ENCODE measurements around the gene LDLRAD4. TPM values are rescaled to one million over a fixed set of nuclear protein-coding genes. Genes with fewer than 3 reads are reported as not detected.

The LDLRAD4 gene
- total RNA-seq, 4 donors from 2014 or later, result 14.0 to 36.9 (median 29.3) TPM

DNA sequence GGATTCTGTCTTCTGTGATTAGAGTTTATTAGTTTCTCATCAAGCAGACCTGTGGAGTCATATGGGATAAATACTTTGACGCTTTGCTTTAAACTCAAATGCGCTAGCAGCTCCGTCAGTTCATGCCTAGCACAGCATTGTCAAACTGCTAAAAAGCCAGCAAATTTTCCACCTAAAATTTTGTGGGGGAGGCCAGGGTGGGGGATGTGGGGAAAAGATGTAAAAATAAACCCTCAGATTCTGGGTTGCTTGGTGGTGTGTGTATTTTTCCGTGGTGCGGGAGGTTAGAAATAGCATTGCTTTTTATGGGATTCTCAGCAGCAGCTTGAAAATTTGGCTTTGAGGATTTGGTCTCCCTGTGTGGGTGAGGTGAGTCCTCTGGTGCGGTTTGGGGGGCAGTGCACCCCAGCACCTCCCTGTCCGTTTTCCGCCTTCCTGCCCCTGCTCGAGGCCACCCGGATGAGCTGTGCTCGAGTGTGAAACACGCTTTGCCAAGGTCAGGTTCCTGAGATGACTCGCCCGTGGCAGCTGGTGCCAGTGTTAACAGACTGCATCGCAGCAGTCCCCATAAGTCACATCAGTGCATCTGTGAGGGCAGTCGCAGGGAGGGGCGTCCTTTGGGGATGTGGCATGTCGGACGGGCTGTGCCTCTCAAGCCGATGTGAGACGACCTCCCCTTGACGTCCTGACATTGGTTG, 65.9 kb downstream of the LDLRAD4 start:
- H3K36me3 ChIP-seq, result no peaks in the 10 kb centered on the region
- H3K27me3 ChIP-seq, result no peaks in the 10 kb centered on the region
- no peaks in the 10 kb centered on the region for H3K9me3 ChIP-seq
- WGBS, 2 donors, result 50 to 61% methylated on average over 18 to 22 of the region's 22 CpGs
- H3K27ac ChIP-seq, result no peak overlapping the region
- TF ChIP-seq EP300 (IDR thresholded peaks at IDR 0.05) (no peak), POLR2A (IDR thresholded peaks at IDR 0.05) (no peak)
- TF ChIP-seq, protein P1, sequence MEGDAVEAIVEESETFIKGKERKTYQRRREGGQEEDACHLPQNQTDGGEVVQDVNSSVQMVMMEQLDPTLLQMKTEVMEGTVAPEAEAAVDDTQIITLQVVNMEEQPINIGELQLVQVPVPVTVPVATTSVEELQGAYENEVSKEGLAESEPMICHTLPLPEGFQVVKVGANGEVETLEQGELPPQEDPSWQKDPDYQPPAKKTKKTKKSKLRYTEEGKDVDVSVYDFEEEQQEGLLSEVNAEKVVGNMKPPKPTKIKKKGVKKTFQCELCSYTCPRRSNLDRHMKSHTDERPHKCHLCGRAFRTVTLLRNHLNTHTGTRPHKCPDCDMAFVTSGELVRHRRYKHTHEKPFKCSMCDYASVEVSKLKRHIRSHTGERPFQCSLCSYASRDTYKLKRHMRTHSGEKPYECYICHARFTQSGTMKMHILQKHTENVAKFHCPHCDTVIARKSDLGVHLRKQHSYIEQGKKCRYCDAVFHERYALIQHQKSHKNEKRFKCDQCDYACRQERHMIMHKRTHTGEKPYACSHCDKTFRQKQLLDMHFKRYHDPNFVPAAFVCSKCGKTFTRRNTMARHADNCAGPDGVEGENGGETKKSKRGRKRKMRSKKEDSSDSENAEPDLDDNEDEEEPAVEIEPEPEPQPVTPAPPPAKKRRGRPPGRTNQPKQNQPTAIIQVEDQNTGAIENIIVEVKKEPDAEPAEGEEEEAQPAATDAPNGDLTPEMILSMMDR (IDR thresholded peaks at IDR 0.05), result no peak
- no peak overlapping the region for H3K4me3 ChIP-seq
- no peak for DNase-seq (ENCODE audit: low spot score in 2 of 2)
- no peaks in the 10 kb centered on the region for H3K4me1 ChIP-seq

- H3K4me3 ChIP-seq, result no peak overlapping the region
- TF ChIP-seq POLR2A (IDR thresholded peaks at IDR 0.05) (no peak), EP300 (IDR thresholded peaks at IDR 0.05) (no peak)
- TF ChIP-seq, protein P1 (IDR thresholded peaks at IDR 0.05), result no peak
- no peaks in the 10 kb centered on the region for H3K4me1 ChIP-seq
- H3K36me3 ChIP-seq, result no peaks in the 10 kb centered on the region
- no peak for DNase-seq (ENCODE audit: low spot score in 2 of 2)
- no peak overlapping the region for H3K27ac ChIP-seq
- 85 to 87% methylated on average over 4 of the region's 4 CpGs for WGBS, 2 donors
- no peaks in the 10 kb centered on the region for H3K27me3 ChIP-seq
- no peaks in the 10 kb centered on the region for H3K9me3 ChIP-seq
These were observed 67.3 kb downstream of the LDLRAD4 start for GRCh38 chr18:13285874-13286273.

DNA sequence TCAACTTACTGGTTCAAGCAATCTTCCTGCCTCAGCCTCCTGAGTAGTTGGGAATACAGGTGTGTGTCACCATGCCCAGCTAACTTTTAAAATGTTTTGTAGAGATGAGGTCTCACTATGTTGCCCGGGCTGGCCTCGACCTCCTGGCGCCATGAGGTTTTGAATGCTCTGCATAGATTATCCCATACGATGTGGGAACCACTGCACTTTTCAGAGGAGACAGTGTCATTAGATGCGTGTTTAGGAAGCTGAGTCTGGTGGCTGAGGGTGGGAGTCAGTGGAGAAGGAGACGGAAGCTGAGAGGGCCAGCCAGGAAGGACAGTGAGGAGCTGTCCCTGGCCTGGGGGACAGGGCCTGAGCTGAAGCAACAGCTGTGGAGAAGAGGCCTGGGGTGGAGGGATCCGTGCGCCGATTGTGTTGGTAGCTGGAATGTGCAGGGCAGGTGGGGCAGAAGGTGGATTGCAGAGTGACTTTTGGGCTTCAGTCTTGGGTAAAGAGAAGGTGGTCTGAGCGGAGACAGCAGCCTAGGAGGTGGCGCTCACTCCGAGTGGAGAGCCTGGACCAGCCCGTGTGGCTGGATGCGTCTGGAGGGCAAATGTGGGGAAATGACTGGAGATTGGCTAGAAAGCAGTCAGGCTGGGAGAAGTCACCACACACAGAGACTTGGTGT, 68.0 kb downstream of the LDLRAD4 start:
- Histone ChIP-seq H3K27me3 (no peaks in the 10 kb centered on the region), H3K27ac (no peak overlapping the region), H3K9me3 (no peaks in the 10 kb centered on the region), H3K36me3 (no peaks in the 10 kb centered on the region), H3K4me3 (no peak overlapping the region), H3K4me1 (no peaks in the 10 kb centered on the region)
- DNase-seq (ENCODE audit: low spot score in 2 of 2), result no peak
- TF ChIP-seq, protein P1 (IDR thresholded peaks at IDR 0.05), result no peak
- no peak for TF ChIP-seq POLR2A (IDR thresholded peaks at IDR 0.05)
- WGBS, 2 donors, result 95 to 96% methylated on average over 14 of the region's 14 CpGs

DNA sequence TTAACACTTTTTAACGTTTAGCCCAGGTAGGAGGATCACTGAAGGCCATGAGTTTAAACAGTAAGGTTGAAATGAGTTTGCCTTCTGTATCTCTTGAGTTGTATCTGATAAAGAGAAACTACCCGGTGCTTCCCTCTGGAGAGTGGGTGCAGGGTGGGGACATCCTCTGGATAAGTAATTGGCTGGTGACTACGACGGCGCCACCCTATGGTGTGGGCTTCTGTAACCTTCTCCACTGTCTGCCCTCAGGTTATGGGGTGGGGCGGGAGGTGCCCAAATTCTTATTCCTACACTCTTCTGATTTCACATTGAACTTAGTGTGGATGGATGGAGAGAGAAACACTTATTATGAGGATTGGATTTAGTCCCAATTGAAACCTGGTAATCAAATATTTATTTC, 68.8 kb downstream of the LDLRAD4 start:
- H3K9me3 ChIP-seq, result no peaks in the 10 kb centered on the region
- H3K4me3 ChIP-seq, result no peak overlapping the region
- H3K27me3 ChIP-seq, result no peaks in the 10 kb centered on the region
- DNase-seq (ENCODE audit: low spot score in 2 of 2), result no peak
- TF ChIP-seq POLR2A (IDR thresholded peaks at IDR 0.05) (no peak), EP300 (IDR thresholded peaks at IDR 0.05) (no peak)
- TF ChIP-seq, protein P1 (IDR thresholded peaks at IDR 0.05), result no peak
- H3K36me3 ChIP-seq, result no peaks in the 10 kb centered on the region
- WGBS, 2 donors, result 72 to 84% methylated on average over 6 of the region's 6 CpGs
- H3K4me1 ChIP-seq, result no peaks in the 10 kb centered on the region
- no peak overlapping the region for H3K27ac ChIP-seq

GRCh38 chr18:13288509-13289133, 70.1 kb downstream of the LDLRAD4 start:
- no peaks in the 10 kb centered on the region for H3K36me3 ChIP-seq
- TF ChIP-seq POLR2A (IDR thresholded peaks at IDR 0.05) (no peak), EP300 (IDR thresholded peaks at IDR 0.05) (no peak)
- TF ChIP-seq, protein P1 (IDR thresholded peaks at IDR 0.05), result no peak

More at GRCh38 chr18:13288509-13289133, 70.1 kb downstream of the LDLRAD4 start:
- no peak for DNase-seq (ENCODE audit: low spot score in 2 of 2)
- no peaks in the 10 kb centered on the region for H3K27me3 ChIP-seq
- 75 to 91% methylated on average over 10 to 15 of the region's 16 CpGs for WGBS, 2 donors
- H3K4me1 ChIP-seq, result no peaks in the 10 kb centered on the region
- no peaks in the 10 kb centered on the region for H3K9me3 ChIP-seq
- no peak overlapping the region for H3K4me3 ChIP-seq
- no peak overlapping the region for H3K27ac ChIP-seq

Measured in tibial nerve (tissue), 4 donors.